A673 (cell line): ENCODE data around the gene CDK19. TPM values are rescaled to one million over a fixed set of nuclear protein-coding genes. Genes with fewer than 3 reads are reported as not detected.

Experiments
- BruUV-seq: library from RNA; stranded (reverse); fragments of 400-500 nt; replicated peaks from 2 replicates; lab custom pipeline; 2021; lab: Mats Ljungman, UMichigan
- CTCF ChIA-PET: fragments of 300-600 bp; sonication (Branson Sonifier 250); formaldehyde crosslinking; loops from one replicate; lab custom pipeline; 2022; ENCODE audit warnings: antibody characterized with exemption; lab: Charles Lee
- POLR2A ChIA-PET: fragments of 300-600 bp; sonication (Branson Sonifier 250); formaldehyde crosslinking; loops from one replicate; lab custom pipeline; 2022; ENCODE audit warnings: antibody characterized with exemption; ENCODE audit not compliant: low non-redundant PET; lab: Charles Lee
- DNase-seq: peaks from one replicate; pipeline ENCODE4 v3.0.0-alpha.2; 2015; ENCODE audit warnings: low spot score
- H3K27ac ChIP-seq: fragments of 200-600 bp; sonication (generic); 2 replicates; pipeline ENCODE4 v1.5.1; 2016; ENCODE audit warnings: mixed run types, low read depth, mild to moderate bottlenecking, mixed read lengths, antibody characterized with exemption, low read length; ENCODE audit not compliant: poor library complexity, severe bottlenecking
- H3K27me3 ChIP-seq: fragments of 200-600 bp; sonication (generic); replicated peaks from 2 replicates; pipeline ENCODE4 v1.6.1; 2017; ENCODE audit warnings: mixed run types, low read depth, mild to moderate bottlenecking, mixed read lengths, antibody characterized with exemption, low read length; ENCODE audit not compliant: insufficient read depth, poor library complexity
- H3K36me3 ChIP-seq: fragments of 200-600 bp; sonication (generic); 2 replicates; pipeline ENCODE4 v1.6.1; 2016; ENCODE audit warnings: mixed run types, mild to moderate bottlenecking, mixed read lengths, antibody characterized with exemption, low read length; ENCODE audit not compliant: insufficient read depth, poor library complexity, severe bottlenecking
- H3K4me1 ChIP-seq: fragments of 200-600 bp; sonication (generic); 2 replicates; pipeline ENCODE4 v1.6.1; 2017; ENCODE audit warnings: mixed run types, mild to moderate bottlenecking, mixed read lengths, antibody characterized with exemption, low read length; ENCODE audit not compliant: insufficient read depth, poor library complexity, severe bottlenecking
- H3K4me3 ChIP-seq: fragments of 200-600 bp; sonication (generic); 2 replicates; pipeline ENCODE4 v1.5.1; 2016; ENCODE audit warnings: low read depth, mixed run types, mild to moderate bottlenecking, mixed read lengths, low read length; ENCODE audit not compliant: poor library complexity, severe bottlenecking
- H3K9me3 ChIP-seq: fragments of 200-600 bp; sonication (generic); 2 replicates; pipeline ENCODE4 v1.6.1; 2016; ENCODE audit warnings: mixed run types, low read depth, mild to moderate bottlenecking, mixed read lengths, antibody characterized with exemption, low read length; ENCODE audit not compliant: poor library complexity, severe bottlenecking
- CTCF ChIP-seq: fragments of 300-800, 200-600 bp; sonication (generic); conservative IDR thresholded peaks from 2 replicates; pipeline ENCODE4 v1.5.1; 2017; ENCODE audit warnings: low read depth, mild to moderate bottlenecking, antibody characterized with exemption, low read length, moderate library complexity, mixed read lengths
- EZH2 ChIP-seq: fragments of 200-600 bp; sonication (generic); IDR thresholded peaks from 2 replicates; pipeline ENCODE4 v1.6.1; 2017; ENCODE audit warnings: borderline replicate concordance, low read depth, mild to moderate bottlenecking, mixed read lengths, antibody characterized with exemption, low read length; ENCODE audit not compliant: poor library complexity, severe bottlenecking
- intact Hi-C: fragments of 100-400 bp; cut with micrococcal nuclease; formaldehyde crosslinking; loops from one replicate; pipeline ENCODE4 v1.10.0; 2022; ENCODE audit not compliant: unreplicated experiment
- total RNA-seq: library from RNA; stranded (reverse); gene quantifications from 2 replicates; pipeline ENCODE4 v1.2.3, GENCODE V29; 2021

CDK19 gene
- total RNA-seq, 1 experiment from 2014 or later: 23.7 TPM

GRCh38 chr6:110652520-110652919, 162.7 kb downstream of the CDK19 start:
- H3K4me3 ChIP-seq: no peak overlapping the region
- TF ChIP-seq EZH2: no peak
- TF ChIP-seq CTCF: no peak
- H3K9me3 ChIP-seq: no peaks in the 10 kb centered on the region
- ChIA-PET POLR2A (interaction anchor here (0.5 to 0.6 kb wide), 2 partner anchors 12 to 81 kb away, joined by 3 read pairs; no protein-coding TSS in a partner anchor), CTCF (no interaction called here)
- DNase-seq: no peak
- H3K36me3 ChIP-seq: no peaks in the 10 kb centered on the region
- no peak overlapping the region for H3K27ac ChIP-seq
- intact Hi-C loops: no loop called here
- no TSS peak for BruUV-seq
- no peaks in the 10 kb centered on the region for H3K4me1 ChIP-seq
- H3K27me3 ChIP-seq: no peaks in the 10 kb centered on the region

- TF ChIP-seq EZH2: no peak
- TF ChIP-seq CTCF: no peak
- ChIA-PET POLR2A (no interaction called here), CTCF (no interaction called here)
- Histone ChIP-seq H3K4me3 (no peak overlapping the region), H3K36me3 (no peaks in the 10 kb centered on the region), H3K27me3 (no peaks in the 10 kb centered on the region), H3K4me1 (no peaks in the 10 kb centered on the region), H3K27ac (no peak overlapping the region), H3K9me3 (no peaks in the 10 kb centered on the region)
- BruUV-seq: no TSS peak
- DNase-seq: no peak
- intact Hi-C loops: no loop called here
These were observed 164.5 kb downstream of the CDK19 start for GRCh38 chr6:110650755-110651154.

- H3K9me3 ChIP-seq: no peaks in the 10 kb centered on the region
- no peak overlapping the region for H3K27ac ChIP-seq
- H3K4me1 ChIP-seq: no peaks in the 10 kb centered on the region
- H3K4me3 ChIP-seq: no peak overlapping the region
- TF ChIP-seq CTCF (no peak), EZH2 (no peak)
- POLR2A ChIA-PET: no interaction called here
- DNase-seq: no peak
- H3K36me3 ChIP-seq: no peaks in the 10 kb centered on the region
- CTCF ChIA-PET: no interaction called here
- intact Hi-C loops: no loop called here
- BruUV-seq: no TSS peak
- no peaks in the 10 kb centered on the region for H3K27me3 ChIP-seq
These were observed 165.6 kb downstream of the CDK19 start for GRCh38 chr6:110649704-110650103.
